BLaER1 treated with 17β-estradiol and CSF1 and Interleukin-3, amounts not matched to agents 10 nM and 100 nM (cell line): ENCODE measurements around the gene NDST4.

ENCODE experiments used
- H3K27ac ChIP-seq, 11 experiments: shearing (Covaris generic); formaldehyde crosslinking; 2 replicates each; pipeline ENCODE4 v1.8.1; 2022
- H3K27me3 ChIP-seq, 11 experiments: shearing (Covaris generic); formaldehyde crosslinking; 2 replicates each; pipeline ENCODE4 v1.8.1; 2022
- H3K36me3 ChIP-seq, 11 experiments: shearing (Covaris generic); formaldehyde crosslinking; 2 replicates each; pipeline ENCODE4 v1.8.1; 2022
- H3K4me1 ChIP-seq, 10 experiments: shearing (Covaris generic); formaldehyde crosslinking; 2 replicates each; pipeline ENCODE4 v1.8.1; 2022
- H3K4me2 ChIP-seq, 11 experiments: shearing (Covaris generic); formaldehyde crosslinking; 2 replicates each; pipeline ENCODE4 v1.8.1; 2022
- H3K4me3 ChIP-seq, 10 experiments: shearing (Covaris generic); formaldehyde crosslinking; 2 replicates each; pipeline ENCODE4 v1.8.1; 2022
- H3K9ac ChIP-seq, 11 experiments: shearing (Covaris generic); formaldehyde crosslinking; 2 replicates each; pipeline ENCODE4 v1.8.1; 2022
- H3K9me3 ChIP-seq, 11 experiments: shearing (Covaris generic); formaldehyde crosslinking; replicated peaks in 1 of 11; 2 replicates each; pipeline ENCODE4 v1.8.1; 2022
- H4K20me1 ChIP-seq, 11 experiments: shearing (Covaris generic); formaldehyde crosslinking; 2 replicates each; pipeline ENCODE4 v1.8.1; 2022
- Cebpa-rat ChIP-seq, 11 experiments: shearing (Covaris generic); IDR thresholded peaks; 2 replicates each; pipeline ENCODE4 v1.8.1; 2022

NDST4 gene

DNA sequence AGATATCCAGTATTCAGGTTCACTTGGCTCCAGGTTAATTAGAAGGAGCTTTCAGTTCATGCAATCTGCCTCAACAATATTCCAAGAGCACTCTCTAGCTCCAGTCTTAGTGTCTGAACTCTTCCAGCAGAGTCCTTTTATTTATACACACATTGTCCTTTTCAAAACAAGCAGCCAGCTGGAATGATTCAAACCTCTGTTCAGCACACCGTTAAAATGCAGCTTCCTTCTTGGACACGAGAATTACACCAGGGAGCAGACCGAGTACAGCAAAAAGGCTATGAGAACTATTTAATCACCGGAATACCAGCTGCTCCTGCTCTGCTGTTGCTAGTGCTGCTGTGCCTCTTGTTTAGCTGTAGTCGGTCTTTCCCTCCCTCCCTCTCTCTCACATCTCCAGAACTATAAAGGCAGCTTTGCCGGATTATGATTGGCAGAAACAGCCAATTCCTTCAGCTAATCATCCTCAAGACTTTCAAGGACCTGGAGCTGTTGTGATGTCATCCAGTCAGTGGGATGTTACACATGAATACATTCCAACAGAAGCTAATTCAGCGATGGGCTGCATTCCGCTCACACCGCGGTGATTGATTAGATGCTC lies at the start of gene NDST4:
TSS of gene NDST4 (minus strand) at position 115 of the 601 bp plus-strand sequence. CDS start 36,584 bp downstream, outside the sequence.
- H3K4me3 ChIP-seq = no peak within 1 kb of the TSS
- H3K4me2 ChIP-seq = no peak within 1 kb of the TSS
- no peak within 1 kb of the TSS for H3K9ac ChIP-seq
- no peaks in the 10 kb centered on the region for H4K20me1 ChIP-seq
- H3K27me3 ChIP-seq = no peaks in the 10 kb centered on the region
- no peaks in the 10 kb centered on the region for H3K36me3 ChIP-seq
- no peak within 1 kb of the TSS for H3K27ac ChIP-seq
- no peaks in the 10 kb centered on the region for H3K4me1 ChIP-seq
- H3K9me3 ChIP-seq = no peaks in the 10 kb centered on the region
- TF ChIP-seq Cebpa-rat (IDR thresholded peaks at IDR 0.05) = no peak

DNA sequence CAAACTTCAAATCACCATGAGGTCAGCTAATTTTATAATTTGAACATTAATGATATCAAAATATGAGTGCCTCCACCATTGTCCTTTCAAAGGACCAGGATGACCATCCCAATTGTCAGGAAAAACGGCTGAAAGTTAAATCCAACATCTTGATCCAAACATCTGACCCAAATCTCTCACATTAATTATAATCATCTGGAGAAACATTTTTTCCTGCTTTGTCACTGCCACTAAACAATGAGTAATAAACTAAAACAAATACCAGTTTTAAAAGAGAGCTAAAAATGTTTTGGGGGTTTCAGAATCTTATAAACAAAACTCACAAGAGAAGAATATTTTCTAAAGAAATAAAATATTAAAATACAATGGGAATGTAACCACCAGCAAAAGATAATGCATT lies 45.7 kb upstream of the NDST4 start:
- no peak overlapping the region for H3K9ac ChIP-seq
- H3K36me3 ChIP-seq = no peaks in the 10 kb centered on the region
- H3K27me3 ChIP-seq = no peaks in the 10 kb centered on the region
- H3K4me3 ChIP-seq = no peak overlapping the region
- no peak overlapping the region for H3K4me2 ChIP-seq
- H4K20me1 ChIP-seq = no peaks in the 10 kb centered on the region
- no peak overlapping the region for H3K27ac ChIP-seq
- no peak for TF ChIP-seq Cebpa-rat (IDR thresholded peaks at IDR 0.05)
- no peaks in the 10 kb centered on the region for H3K9me3 ChIP-seq
- H3K4me1 ChIP-seq = peaks cover 0 to 4% (median 0%) of the 10 kb centered on the region in 10 experiments; a peak in 2 of 20 replicates

DNA sequence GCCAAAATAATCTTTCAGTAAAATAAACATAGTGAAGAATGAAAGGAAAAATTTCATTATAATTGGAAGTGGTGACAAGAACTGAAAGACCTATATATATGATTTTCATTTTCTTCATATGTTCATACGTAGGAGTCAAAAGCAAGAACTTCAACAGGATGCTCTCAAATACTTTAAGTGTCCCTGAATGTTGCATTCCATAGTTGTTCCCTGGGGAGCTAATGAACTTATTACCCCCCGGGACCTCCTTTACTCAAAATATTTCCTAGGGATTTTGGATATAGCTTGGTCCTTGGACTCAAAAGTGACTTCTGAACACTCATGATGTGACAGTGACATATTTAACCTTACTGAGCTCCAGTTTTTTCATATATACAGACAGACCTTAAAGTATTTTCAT lies 44.9 kb upstream of the NDST4 start:
- no peak for TF ChIP-seq Cebpa-rat (IDR thresholded peaks at IDR 0.05)
- Histone ChIP-seq H3K4me3 (no peak overlapping the region), H3K9ac (no peak overlapping the region), H3K4me2 (no peak overlapping the region), H3K27me3 (no peaks in the 10 kb centered on the region), H3K36me3 (no peaks in the 10 kb centered on the region), H4K20me1 (no peaks in the 10 kb centered on the region), H3K27ac (no peak overlapping the region), H3K4me1 (peaks cover 0 to 4% (median 0%) of the 10 kb centered on the region in 10 experiments; a peak in 2 of 20 replicates), H3K9me3 (no peaks in the 10 kb centered on the region)

DNA sequence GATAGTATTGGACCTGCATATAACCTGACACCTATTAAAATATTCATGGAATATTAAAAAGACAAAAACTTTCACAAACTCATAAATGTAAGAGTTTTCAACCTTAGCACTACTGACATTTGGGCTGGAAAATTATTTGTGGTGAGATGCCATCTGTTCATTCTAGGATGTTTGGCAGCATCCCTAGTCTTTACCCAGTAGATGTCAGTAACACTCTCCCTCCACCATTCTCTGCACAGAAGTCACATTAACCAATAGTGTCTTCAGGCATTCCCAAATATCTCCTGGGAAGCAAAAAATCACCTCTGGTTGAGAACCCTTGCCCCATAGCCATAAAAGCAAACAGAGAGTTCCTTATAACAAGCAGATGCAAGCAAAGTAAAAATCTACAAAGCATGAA lies 41.4 kb upstream of the NDST4 start:
- Histone ChIP-seq H3K36me3 (no peaks in the 10 kb centered on the region), H3K9me3 (no peaks in the 10 kb centered on the region), H3K27me3 (no peaks in the 10 kb centered on the region), H3K27ac (no peak overlapping the region), H3K4me3 (no peak overlapping the region), H3K4me2 (no peak overlapping the region), H4K20me1 (no peaks in the 10 kb centered on the region), H3K4me1 (peaks cover 0 to 4% (median 0%) of the 10 kb centered on the region in 10 experiments; a peak in 2 of 20 replicates), H3K9ac (no peak overlapping the region)
- no peak for TF ChIP-seq Cebpa-rat (IDR thresholded peaks at IDR 0.05)

DNA sequence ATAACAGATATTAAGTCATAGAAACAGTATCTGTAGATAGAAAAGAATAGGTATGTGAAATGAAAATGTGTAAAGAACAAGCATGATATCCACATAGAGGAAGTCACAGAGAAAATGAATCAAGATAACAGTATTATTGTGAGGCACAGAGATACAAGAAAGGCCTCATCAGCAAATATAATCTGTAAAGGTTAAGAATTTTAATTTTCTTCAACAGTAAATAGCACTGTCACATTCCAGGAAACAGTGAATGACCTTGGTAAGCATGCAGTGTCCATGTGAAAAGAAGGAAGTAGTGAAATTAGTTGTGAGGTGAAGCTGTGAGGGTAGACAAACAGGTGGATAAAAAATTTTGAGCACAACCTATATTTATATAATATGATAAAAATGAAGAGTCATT lies 39.5 kb upstream of the NDST4 start:
- H3K27me3 ChIP-seq = no peaks in the 10 kb centered on the region
- H3K4me2 ChIP-seq = no peak overlapping the region
- H3K4me3 ChIP-seq = no peak overlapping the region
- no peaks in the 10 kb centered on the region for H3K9me3 ChIP-seq
- H4K20me1 ChIP-seq = no peaks in the 10 kb centered on the region
- no peak overlapping the region for H3K27ac ChIP-seq
- TF ChIP-seq Cebpa-rat (IDR thresholded peaks at IDR 0.05) = no peak
- H3K36me3 ChIP-seq = no peaks in the 10 kb centered on the region
- no peak overlapping the region for H3K9ac ChIP-seq
- H3K4me1 ChIP-seq = peaks cover 0 to 4% (median 0%) of the 10 kb centered on the region in 10 experiments; a peak in 2 of 20 replicates

DNA sequence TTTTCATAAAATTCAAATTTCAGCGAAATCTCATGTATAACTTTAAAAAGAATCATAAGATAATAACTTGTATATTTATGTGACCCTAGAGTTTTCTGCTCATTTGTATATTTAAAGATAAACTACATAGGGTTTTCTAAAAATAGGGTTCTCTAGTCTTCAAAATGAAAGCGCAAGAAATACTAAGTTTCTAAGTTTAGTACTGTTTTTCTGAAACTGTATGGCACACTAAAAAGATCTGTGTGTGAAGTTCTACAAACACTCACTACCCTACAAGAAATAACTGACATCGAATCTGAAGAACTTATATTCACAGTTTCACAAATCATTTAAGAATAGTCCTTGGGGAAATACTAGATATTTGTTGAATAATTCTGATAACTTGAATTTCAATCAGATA lies 38.7 kb upstream of the NDST4 start:
- Histone ChIP-seq H3K36me3 (no peaks in the 10 kb centered on the region), H3K4me2 (no peak overlapping the region), H3K9ac (no peak overlapping the region), H3K4me3 (no peak overlapping the region), H3K27me3 (no peaks in the 10 kb centered on the region), H3K4me1 (peaks cover 0 to 4% (median 0%) of the 10 kb centered on the region in 10 experiments; a peak in 2 of 20 replicates), H3K9me3 (no peaks in the 10 kb centered on the region), H4K20me1 (no peaks in the 10 kb centered on the region), H3K27ac (no peak overlapping the region)
- no peak for TF ChIP-seq Cebpa-rat (IDR thresholded peaks at IDR 0.05)

DNA sequence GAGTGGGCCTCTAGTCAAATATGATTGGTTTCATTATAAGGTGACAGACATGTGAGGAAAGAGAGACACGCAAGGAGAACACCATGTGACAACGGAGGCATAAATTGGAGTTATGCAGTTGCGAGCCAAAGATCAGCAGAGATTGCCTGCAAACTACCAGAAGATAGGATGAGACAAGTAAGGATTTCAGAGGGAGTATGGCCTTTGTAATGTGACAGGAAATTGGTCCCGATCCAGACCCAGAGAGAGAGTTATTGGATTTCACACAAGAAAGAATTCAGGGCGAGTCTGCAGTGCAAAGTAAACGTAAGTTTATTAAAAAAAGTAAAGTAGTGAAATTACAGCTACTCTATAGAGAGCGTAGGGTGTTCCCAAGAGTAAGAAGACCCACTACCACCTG lies 35.7 kb upstream of the NDST4 start:
- no peak overlapping the region for H3K27ac ChIP-seq
- no peak overlapping the region for H3K9ac ChIP-seq
- no peaks in the 10 kb centered on the region for H3K36me3 ChIP-seq
- H3K4me3 ChIP-seq = no peak overlapping the region
- no peaks in the 10 kb centered on the region for H3K9me3 ChIP-seq
- H3K27me3 ChIP-seq = no peaks in the 10 kb centered on the region
- no peaks in the 10 kb centered on the region for H4K20me1 ChIP-seq
- no peaks in the 10 kb centered on the region for H3K4me1 ChIP-seq
- TF ChIP-seq Cebpa-rat (IDR thresholded peaks at IDR 0.05) = no peak
- H3K4me2 ChIP-seq = no peak overlapping the region

DNA sequence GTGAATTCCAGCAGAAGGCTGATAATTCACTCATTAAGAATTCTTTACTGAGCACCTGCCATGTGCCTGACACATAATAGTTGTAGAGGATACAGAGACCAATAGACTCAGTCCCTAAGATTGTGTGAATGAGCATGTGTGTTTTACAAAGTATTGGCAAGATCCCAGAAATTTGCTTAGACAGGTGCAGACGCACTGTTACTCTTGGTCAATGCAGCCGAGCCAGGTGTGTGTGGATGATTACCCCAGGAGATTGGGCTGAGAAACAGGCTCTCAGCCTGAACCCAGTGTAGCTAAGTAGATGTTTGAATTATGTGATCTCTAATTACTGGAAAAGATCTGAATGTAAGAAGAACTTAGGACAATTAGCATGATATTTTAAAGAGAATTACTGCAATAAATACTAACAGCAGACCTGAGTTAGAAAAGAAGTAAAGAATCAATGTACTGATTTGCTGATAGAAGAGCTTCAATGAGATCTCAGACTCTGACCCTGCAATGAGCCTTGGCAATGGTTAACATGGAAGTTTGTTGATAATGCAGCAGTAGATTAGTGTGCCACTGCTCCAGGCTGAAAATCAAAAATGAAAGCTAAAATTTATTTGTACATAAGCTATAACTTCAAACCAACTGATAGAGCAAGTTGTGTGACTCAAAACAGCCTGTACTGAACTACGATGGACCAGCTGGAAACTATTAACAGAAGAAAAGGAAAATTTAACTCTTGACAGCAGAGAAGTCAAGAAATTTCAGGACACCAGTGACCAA lies 32.2 kb upstream of the NDST4 start:
- no peaks in the 10 kb centered on the region for H3K9me3 ChIP-seq
- H3K27ac ChIP-seq = no peak overlapping the region
- H3K4me3 ChIP-seq = no peak overlapping the region
- H3K9ac ChIP-seq = no peak overlapping the region
- H3K4me2 ChIP-seq = no peak overlapping the region
- TF ChIP-seq Cebpa-rat (IDR thresholded peaks at IDR 0.05) = no peak
- no peaks in the 10 kb centered on the region for H3K36me3 ChIP-seq
- H4K20me1 ChIP-seq = no peaks in the 10 kb centered on the region
- no peaks in the 10 kb centered on the region for H3K4me1 ChIP-seq
- no peaks in the 10 kb centered on the region for H3K27me3 ChIP-seq

DNA sequence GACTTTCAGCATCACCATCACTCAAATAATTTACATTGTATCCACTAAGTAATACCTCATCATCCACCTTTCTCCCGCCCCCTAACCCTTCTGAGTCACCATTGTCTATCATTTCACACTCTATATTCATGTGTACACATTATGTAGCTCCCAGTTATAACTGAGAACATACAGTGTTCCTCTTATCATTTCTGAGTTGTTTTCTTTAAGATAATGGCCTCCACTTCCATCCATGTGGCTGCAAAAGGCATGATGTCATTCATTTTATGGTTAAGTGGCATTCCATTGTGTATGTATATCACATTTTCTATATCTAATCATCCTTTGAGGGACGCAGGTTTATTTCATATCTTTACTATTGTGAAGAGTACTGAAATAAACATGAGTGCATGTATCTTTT lies 14.6 kb upstream of the NDST4 start:
- H3K4me3 ChIP-seq = no peak overlapping the region
- no peaks in the 10 kb centered on the region for H3K4me1 ChIP-seq
- no peak overlapping the region for H3K4me2 ChIP-seq
- TF ChIP-seq Cebpa-rat (IDR thresholded peaks at IDR 0.05) = no peak
- H4K20me1 ChIP-seq = no peaks in the 10 kb centered on the region
- no peaks in the 10 kb centered on the region for H3K36me3 ChIP-seq
- H3K9ac ChIP-seq = no peak overlapping the region
- H3K9me3 ChIP-seq = no peaks in the 10 kb centered on the region
- H3K27ac ChIP-seq = no peak overlapping the region
- no peaks in the 10 kb centered on the region for H3K27me3 ChIP-seq

DNA sequence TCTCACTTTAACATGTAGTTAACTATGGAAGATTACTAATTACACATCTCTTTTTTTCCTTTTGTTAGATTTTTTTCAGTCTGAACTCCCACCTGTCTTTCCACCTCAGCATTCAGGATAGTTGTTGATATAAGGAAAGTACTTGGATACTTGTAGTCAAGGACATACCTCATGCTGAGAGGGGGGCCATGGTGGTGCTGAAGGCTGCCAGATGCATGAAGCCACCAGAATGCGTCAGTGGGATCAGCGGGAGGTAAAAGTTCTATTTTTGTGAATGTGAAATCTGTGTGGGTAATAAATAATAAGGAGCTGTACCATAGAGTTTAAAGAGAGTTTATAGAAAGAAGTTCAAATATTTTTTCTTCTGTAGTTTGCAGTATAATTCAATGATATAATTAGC lies 13.1 kb upstream of the NDST4 start:
- Histone ChIP-seq H3K9ac (no peak overlapping the region), H3K27me3 (no peaks in the 10 kb centered on the region), H4K20me1 (no peaks in the 10 kb centered on the region), H3K4me3 (no peak overlapping the region), H3K4me2 (no peak overlapping the region), H3K27ac (no peak overlapping the region), H3K9me3 (no peaks in the 10 kb centered on the region), H3K36me3 (no peaks in the 10 kb centered on the region), H3K4me1 (no peaks in the 10 kb centered on the region)
- no peak for TF ChIP-seq Cebpa-rat (IDR thresholded peaks at IDR 0.05)
